HG03045 (cell line): ENCODE results near the gene HRH1.
A peak's percentile ranks its signal among the peaks of the same experiment; 100 is the strongest.

Experiments used
- ATAC-seq: cut with Tn5 transposase; IDR thresholded peaks from one replicate; pipeline ENCODE4 v1.9.1; 2021; ENCODE audit warnings: mild to moderate bottlenecking, moderate library complexity; ENCODE audit not compliant: unreplicated experiment

HRH1 gene

DNA sequence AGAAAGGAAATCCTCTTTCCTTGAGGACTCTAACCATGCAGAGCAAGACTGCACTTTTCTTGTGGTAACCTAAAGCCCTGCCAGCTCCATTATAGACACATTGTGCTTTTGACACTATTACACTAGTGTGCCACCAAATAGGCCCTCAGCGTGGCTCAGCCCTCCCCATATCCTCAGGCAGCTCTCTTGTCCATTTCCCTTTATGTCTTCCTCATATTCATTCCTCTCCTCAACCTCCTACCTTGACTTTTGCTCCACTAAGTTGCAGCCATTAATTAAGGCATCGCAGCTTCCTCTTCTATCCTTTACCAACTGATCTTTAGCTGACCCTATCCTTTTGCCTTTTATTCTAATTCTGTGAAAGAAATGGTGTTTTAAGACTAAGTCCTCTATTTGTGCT, 121.6 kb downstream of the HRH1 start:
- ATAC-seq: no peak

- no peak for ATAC-seq
Measured at GRCh38 chr3:11276901-11277300, 122.6 kb downstream of the HRH1 start.

- ATAC-seq: no peak
Measured at GRCh38 chr3:11282250-11283138, 128.2 kb downstream of the HRH1 start.

- no peak for ATAC-seq
Measured at GRCh38 chr3:11283139-11283475, 128.8 kb downstream of the HRH1 start.

GRCh38 chr3:11284011-11284410, 129.7 kb downstream of the HRH1 start:
- no peak for ATAC-seq

DNA sequence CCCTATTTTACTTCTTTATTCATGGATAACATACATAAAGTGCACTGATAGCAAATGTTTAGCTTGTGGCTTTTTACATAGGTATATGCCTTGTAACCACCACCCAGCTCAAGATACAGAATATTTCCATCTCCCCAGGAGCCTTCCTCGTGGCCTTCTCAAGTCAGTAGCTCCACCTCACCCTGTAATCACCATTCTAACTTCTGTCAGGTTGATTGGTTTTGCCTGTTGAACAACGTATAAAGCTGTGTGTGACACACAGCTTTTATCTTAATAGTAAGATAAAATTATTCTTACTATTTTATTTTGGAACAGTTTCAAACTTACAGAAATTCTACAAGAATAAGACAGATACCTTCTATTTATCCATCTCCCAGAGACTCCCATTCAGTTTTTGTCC, 131.2 kb downstream of the HRH1 start:
- no peak for ATAC-seq

DNA sequence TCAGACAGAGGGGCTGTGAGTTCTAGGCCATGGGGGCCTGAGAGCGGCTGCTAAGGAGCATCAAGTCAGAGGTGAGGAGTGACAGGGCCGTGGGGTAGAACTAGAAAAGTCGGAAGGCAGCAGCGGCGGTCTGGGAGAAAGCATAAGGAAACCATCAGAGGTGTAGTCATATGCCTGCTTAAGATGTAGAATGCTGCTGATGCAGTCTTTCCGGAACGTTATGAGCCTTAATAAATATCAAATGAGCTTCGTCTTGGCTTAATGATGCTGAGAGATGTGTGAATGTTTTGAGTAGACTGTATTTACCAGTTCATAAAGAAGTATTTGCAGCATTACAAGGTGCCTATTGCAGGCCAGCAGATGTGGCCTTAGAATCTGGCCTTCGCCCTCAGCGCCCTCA, 133.1 kb downstream of the HRH1 start:
- no peak for ATAC-seq

DNA sequence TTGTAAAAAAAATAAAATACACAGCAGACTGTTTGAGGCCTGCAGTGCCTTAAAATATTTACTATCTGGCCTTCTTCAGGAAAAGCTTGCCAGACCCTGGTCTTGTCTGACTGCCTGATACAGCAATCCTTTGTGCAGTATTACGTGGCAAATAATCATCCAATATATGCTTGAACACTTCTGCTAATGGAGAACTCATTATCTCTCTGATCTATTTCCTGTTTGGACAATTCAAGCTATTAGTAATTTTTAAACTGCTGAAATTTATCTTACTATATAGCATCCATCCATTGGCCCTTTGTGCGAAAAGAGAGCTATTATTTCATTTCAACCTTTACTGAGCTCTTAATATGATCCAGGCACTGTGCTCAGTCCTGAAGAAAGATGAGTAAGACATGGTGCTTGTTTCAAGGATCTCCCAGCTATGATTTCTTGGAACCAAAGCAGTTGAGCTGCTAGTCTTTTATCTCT, 133.8 kb downstream of the HRH1 start:
- ATAC-seq: no peak

- ATAC-seq: peak; percentile 59
Measured at GRCh38 chr3:11288786-11289637, 134.7 kb downstream of the HRH1 start.

GRCh38 chr3:11289864-11290263, 135.6 kb downstream of the HRH1 start:
- no peak for ATAC-seq

GRCh38 chr3:11290743-11291680, 136.7 kb downstream of the HRH1 start:
- ATAC-seq: no peak

GRCh38 chr3:11291808-11292207, 137.5 kb downstream of the HRH1 start:
- no peak for ATAC-seq

DNA sequence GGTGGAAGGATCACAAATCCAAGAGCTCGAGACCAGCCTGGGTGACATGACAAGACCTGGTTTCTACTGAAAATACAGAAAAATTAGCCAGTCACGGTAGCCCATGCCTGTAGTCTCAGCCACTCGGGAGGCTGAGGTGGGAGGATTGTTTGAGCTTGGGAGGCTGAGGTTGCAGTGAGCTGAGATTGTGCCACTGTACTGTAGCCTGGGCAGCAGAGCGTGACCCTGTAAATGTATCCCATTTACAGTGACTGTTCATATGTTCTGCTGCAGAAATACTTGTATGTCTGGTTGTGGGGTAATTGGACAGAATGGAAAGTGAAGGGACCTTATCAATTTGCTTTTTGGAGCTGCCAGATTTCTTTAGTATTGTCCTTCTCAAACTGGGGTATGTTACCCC, 142.8 kb downstream of the HRH1 start:
- no peak for ATAC-seq

DNA sequence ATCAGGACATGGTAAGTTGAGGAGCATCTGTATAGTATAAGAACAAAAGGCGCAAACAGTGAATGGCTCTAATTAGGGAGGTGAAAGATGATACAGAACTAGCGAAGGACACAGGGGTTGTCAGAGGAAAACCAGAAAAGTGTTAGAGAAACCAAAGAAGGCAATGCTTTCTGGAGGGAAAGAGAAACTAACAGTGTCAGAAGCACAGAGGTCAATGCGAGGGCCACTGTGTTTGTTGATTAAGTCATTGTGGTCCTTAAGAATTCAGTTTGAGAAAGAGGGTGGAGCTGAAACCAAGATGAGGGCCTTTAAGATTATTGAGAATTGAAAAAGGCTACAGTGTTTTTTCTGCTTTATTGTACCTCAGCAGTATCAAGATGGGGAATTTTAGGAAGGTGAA, 146.7 kb downstream of the HRH1 start:
- no peak for ATAC-seq

- no peak for ATAC-seq
Measured at GRCh38 chr3:11302444-11302843, 148.2 kb downstream of the HRH1 start.

DNA sequence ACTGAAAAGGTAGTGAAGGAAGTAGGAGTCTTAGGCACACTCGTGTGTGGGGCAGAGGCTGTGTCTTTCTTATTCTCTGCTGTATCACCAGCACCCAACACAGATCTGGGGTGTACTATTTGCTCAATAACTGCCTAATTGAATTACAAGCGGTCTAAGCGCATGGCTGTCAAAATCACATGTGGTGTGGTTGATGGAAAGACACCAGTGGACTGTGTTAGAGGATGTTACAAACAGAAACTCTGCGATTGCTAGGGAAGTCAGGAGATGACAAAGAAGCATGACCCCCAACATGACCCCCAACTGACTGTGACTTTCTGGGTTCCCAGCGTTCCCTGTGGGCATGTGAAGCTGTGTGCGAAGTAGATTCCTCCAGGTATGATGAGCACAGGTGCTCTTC, 149.9 kb downstream of the HRH1 start:
- no peak for ATAC-seq

GRCh38 chr3:11305509-11305908, 151.2 kb downstream of the HRH1 start:
- ATAC-seq: no peak

DNA sequence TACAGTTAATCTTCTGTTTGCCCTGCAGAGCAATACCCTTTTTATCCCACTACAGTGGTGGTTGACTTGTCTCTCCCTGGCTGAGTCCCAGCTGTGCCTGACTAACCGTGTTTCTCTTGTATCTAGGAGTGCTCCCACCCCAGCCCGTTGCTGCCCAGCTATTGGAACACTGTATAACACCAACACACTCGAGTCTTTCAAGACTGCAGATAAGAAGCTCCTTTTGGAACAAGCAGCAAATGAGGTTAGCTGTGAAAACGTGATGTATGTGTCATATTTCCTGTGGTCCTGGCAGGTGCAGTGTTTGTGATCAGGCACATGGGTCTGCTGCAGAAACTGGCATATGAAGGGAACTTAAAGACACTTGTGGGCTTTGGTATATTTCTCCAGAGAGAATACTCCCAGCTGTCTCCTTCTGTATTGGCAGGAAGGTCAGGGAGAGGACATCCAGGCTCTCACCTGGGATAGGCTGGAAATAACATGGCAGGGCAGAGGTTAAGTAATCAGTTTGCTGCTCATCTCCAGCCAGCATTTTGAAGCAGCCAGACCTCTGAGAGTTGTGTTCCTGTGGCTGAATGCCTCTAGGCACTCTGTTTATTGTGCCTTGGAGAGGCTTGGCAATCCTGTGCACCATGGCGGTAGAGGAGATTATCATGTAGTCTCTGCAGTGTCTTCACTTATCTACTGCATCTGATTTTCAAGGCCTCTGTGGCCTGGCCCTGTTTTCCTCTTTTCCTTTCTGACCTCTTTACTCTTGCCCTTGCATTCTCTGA, 152.7 kb downstream of the HRH1 start:
- ATAC-seq: no peak

GRCh38 chr3:11307830-11308432, 153.6 kb downstream of the HRH1 start:
- ATAC-seq: no peak

- no peak for ATAC-seq
Measured at GRCh38 chr3:11310258-11310657, 156.0 kb downstream of the HRH1 start.
